Left hindlimb (tissue), 1 donor: ENCODE measurements around the gene KCNQ5.
"Not testable (repeated sequence)": the region's sequence is repeated elsewhere in the genome, so short reads cannot be mapped to it uniquely, and the experiment has no call there.

Experiments used
- DNase-seq: peaks from one replicate; pipeline ENCODE4 v3.0.0-alpha.2; 2018

The KCNQ5 gene

DNA sequence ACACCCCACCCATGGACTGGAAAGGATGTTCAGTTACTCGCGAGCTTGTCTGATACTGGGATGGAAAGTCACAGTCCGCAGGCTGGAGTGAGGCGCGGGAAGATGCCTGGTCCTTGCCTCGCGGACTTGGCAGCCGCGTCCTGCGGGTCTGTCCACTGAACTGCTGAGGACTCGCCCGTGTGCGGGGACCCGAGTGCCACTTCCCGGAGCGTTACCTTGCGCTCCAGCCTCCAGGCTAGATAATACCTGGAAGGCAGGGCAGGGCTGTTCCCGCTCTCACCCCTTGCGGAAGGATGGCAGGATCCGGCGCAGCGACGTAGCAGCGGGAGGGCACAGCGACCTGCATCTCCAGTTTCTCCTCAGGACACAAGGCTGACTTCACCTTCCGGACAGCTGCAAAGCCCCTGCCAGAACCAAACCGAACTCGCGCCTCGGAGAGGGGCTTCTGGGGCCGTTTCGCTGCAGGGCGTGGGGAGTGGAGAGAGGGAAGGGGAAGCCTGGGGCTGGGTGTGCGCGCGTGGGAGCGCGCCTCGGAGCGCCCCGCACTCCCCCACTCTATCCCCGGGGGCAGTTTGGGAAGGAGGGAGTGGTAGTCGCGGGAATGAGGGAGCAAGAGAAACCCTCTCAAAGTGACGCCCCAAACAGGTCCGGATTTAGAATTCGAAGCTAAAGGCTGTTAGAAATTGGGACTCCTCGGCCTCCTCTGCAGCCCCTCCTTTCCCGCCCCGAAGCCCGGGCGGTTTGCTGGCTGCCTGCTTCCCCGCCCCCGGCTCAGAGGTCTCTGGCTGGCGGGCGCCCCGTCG is at the start of gene KCNQ5:
Gene KCNQ5, plus strand, starts transcription at position 774 of the 803 bp plus-strand sequence.
- DNase-seq, result peak; percentile 52

DNA sequence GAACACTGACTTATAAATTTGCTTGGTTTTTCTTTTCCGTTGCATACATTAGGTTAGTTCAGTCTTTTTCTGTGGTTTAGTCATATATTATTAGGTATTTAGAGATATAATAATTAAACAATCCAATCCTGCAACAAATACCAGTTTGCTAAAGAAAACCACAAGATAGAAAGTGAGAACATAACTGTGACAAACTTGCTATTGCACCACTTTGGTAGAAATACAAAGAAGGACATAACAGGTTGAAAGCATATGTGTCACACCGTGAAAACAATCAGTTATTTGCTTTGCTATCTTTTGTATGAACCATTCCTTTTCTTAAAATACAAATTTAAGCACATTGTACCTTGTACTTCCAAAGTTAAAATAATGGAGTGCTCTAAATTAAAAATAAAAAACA is 42.0 kb upstream of the KCNQ5 start:
- DNase-seq, result no peak

DNA sequence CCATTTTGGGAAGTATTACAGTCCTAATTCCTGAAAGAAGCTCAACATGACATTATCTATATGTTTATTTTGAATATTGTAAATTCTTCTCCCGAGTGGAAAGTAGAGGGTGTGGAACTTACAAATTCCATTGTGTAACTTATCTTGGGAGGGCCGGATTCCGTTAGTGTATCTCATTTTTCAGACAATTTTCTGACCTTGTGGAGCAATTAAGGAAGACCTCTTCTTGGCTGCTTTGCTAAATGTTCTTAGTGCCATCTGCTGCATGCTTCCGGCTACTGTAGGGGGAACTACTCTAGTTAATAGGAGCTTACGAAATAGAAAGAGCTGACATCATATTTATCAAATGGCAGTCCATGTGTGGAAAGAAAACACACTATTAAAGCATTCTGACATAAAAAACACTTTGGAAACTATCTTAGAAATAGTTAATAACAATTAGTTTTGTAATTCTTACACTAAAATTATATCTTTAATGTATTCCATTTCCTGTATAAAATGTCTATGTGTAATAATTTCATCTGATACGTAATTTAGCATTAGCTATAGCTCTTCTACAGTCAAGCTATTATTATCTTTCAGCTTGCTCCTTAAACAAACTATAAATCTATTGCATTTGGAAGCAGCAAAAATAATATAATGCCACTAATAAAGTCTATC is 41.5 kb upstream of the KCNQ5 start:
- no peak for DNase-seq

DNA sequence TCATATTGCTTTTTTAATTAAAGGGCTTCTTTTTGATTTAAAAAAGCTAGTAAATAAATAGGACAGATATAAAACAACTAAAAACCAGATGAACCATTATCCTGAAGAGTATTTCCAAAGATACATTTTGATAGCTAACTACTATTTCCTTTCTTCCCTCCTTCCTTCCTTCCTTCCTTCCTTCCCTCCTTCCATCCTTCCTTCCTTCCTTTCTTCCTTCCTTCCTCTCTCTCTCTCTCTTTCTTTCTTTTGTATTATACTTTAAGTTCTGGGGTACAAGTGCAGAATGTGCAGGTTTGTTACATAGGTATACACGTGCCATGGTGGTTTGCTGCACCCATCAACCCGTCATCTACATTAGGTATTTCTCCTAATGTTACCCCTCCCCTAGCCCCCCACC is 40.9 kb upstream of the KCNQ5 start:
- not testable (repeated sequence) for DNase-seq

DNA sequence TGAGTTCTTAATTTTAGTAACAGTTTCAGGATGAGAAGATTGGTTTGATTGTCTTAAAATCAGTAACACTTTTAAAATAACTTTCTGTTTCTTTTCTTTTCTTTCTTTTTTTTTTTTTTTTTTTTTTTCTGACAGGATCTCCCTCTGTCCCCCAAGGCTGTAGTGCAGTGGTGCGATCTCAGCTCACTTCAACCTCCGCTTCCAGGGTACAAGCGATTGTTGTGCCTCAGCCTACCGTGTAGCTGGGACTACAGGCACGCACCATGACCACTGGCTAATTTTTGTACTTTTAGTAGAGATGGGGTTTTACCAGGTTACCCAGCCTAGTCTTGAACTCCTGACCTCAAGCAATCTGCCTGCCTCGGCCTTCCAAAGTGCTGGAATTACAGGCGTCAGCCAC is 33.7 kb upstream of the KCNQ5 start:
- no peak for DNase-seq

DNA sequence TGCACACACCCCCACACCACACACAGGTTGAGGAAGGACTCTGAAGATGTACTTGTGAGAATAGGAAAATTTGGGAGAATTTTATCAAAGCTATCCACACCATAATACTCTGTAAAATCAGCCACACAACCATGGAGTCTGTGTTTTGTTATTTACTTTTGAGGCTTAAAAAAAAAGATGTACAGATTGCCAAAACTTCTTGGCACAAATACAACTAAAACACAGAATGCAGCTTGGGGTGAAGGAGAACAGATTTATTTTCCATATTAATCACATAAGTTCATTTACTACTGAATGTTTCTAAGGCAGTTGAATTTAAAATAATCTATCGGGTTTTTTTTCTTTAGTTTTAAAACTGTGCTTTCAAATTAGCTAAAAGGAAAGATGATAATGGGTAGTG is 32.8 kb upstream of the KCNQ5 start:
- DNase-seq, result no peak

DNA sequence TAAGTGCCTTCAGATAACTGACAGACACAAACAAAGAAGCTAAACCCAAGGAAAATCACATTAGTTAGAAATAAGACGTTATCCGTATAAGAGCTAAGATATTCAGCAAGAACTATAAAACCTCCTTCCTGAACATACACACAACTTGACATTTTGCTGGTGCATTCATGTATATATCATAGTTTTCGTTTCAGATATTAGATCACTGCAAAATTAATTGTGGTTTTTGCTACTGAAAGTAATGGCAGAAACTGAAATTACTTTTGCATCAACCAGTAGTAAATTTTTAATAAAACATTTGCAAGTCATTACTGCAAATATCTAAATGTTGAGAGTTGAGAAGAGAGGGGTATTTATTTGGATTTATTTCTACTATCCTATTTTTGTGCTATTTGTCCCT is 26.1 kb upstream of the KCNQ5 start:
- DNase-seq, result no peak

DNA sequence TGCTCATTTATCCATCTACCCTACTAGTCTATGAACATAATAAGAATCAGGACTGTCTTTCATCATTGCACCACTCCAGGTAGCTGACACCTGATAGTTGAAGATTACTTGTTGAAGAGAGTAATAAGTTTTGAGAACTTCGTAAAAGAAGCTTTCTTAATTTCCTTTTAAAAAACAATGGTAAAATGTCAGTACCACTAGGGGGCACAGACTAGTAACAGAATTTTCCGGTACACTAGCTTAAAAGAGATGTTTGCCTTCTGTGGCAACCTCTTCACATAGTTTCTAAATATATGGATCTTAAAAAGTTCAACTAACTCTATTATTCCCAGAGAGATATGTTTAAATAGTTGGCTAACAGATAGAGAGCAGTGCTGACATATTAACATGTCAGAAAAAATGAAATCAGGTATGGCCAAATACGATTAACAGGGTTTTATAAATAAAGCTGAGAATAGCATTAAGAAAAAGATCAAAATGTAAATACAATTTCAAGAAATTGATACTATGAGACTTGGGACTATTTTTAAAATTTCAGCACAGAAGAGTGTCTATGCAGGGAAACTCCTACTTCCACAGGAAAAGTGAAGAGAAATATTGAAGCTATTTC is 5.4 kb upstream of the KCNQ5 start:
- DNase-seq, result no peak

DNA sequence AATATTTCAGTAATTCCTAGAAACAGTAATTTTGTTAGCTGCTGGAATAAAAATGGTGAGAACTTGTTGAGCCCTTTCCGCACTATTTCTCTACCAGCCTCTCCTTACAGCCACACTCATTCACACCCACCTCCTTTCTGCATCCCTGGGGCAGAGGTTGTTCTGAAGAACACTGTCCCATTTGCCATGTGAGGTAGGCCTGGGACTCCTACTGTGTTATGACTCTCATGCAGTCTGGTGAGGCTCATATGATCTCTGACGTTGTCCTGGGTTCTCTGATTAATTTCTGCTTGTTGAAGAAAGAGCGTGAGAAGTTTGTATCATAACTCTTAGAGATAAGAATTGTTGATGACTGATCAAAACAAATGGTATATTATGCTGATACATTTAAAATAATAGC is 4.1 kb upstream of the KCNQ5 start:
- no peak for DNase-seq

DNA sequence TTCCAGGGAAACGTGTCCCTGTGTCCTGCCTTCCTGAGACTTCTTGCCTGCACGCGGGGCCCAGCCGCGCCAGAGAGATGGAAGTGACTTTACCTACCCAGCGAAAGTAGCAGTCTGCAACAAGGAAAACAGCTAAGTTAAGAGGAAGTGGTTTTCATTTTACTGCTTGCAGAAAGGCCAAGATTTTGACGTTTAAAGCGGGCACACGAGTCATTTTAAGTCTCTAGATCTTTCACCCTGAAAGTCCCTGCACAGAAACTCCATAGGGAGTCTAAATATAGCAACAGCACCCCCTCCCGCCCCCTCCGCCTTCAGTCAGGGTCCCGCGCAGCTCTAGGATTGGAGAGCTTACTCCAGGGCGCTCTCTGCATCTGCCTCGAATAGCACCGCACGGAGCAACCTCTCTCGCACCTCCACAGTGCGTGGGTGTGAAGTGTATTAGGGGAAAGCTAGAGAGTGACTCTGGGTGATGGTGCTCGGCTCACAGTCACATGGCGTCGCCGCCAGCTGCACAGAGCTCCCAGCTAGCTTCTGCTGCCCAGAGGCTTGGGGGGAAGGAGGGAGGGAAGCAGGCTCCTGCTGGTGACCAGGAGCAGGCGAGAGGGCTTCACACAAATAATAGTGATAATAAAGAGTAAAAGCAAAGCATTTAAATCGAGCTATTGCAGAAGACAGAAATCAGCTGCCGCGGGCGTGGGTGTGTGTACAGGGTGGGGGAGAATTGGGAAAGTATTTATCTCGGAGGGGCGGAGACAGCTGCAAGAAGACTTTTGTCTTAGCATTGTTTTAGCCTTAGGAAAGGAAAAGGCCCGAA is 1.8 kb upstream of the KCNQ5 start:
- DNase-seq, result peak; percentile 43

DNA sequence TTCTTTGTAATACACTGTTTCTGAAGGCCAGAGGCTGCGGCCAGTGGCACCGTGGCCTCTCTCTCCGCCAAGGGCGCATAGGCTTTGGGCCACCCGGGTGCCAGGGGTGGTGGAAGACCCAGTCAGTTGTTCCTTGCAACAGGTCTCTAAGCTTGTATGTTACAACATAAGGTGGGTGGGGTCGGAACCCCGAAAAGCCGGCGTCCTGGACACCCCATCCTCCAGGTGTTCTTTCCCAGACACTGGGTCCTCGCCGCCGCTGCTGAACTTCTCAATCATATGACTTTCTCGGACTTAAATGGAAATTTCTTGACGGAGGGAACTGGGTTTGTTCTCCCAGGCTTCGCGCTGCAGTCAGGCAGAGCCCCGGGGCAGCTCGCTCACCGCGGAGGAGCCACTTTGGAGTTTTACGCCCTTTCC is 983 bp upstream of the KCNQ5 start:
- no peak for DNase-seq

DNA sequence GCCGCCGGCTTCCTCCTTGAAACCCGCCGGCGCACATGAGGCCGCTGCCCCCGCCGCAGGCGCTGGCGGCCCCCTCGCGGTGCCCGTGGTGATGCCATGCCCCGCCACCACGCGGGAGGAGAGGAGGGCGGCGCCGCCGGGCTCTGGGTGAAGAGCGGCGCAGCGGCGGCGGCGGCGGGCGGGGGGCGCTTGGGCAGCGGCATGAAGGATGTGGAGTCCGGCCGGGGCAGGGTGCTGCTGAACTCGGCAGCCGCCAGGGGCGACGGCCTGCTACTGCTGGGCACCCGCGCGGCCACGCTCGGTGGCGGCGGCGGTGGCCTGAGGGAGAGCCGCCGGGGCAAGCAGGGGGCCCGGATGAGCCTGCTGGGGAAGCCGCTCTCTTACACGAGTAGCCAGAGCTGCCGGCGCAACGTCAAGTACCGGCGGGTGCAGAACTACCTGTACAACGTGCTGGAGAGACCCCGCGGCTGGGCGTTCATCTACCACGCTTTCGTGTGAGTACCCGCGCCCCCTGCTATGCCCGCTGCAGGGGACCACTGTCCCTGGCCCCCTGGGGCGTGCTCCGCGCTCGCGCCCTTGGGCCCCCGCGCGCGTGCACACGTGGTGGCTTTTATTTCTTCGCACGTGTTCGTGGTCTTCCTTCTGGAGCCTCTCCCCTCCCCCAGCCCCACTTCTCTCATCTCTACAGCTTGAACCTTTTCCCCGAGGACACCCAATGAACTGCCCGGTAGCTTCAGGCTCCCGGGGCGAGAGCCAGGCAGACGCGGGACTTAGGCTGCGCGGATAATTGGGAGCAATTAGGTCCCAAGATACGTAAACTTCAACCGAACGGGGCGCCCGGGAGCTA is 453 bp downstream of the KCNQ5 start:
- peak; percentile 66 for DNase-seq

DNA sequence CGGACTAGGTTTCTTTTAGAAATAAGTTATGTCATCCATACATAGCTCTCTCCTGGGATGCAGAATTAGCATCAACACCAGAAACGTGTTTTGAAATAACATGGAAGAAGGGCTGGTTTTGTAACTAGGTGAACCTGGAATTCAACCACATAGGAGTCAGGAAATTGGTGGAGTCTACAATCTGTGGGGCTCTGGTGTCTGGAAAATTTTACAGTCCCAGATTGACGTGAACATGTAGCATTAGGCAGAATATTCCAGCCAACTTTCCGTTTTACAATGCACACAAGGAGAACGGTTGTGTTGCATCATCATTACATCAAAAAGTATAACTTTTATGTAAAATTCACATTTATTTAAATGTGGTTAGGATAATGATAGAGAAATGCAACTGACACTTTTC is 1.9 kb downstream of the KCNQ5 start:
- no peak for DNase-seq

DNA sequence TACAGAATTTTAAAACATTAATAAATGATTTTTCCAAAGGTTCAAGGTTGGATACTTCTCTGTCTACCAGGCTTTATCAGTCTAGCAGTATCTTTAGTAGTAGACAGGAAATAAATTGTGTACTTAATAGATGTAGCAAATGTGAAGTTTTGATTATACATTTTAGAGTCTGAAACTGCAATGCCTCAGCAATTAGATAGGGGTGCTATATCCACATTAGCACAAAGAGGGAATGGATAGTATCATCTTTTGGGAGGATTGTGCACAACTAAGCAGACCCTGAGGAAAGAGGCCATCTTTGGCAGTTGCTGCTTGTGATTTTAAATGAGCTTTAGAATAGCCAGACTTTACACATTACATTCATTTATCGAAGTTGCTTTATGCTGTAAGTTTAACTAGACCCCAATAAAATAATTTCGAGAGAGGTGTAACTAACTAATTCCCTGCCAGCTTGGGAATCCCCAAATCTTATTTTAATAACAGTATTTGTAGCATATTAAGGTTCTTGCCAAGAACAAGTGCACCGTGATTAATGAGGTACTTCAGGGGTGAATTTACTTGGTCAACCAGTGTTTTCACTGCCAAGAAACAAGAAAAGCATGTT is 2.8 kb downstream of the KCNQ5 start:
- DNase-seq, result no peak

DNA sequence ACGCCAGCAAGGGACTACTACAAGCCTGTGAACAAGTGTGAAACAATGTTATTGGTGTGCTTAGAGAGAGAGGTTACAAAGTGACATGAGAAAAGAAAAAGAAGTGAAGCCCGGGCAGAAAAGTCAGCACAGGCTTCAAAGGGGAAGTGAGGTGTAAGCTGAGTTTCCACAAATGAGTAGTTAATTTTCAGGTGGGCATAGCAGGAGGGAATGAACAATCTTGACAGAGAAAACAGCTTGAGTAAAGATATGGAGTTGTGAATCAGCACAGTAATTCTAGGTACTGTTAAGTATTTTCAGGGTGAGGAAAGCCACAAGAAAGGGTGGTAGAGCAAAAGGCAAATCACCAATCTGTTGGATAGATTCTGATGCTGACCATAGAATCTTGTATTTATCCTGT is 4.3 kb downstream of the KCNQ5 start:
- DNase-seq, result no peak

DNA sequence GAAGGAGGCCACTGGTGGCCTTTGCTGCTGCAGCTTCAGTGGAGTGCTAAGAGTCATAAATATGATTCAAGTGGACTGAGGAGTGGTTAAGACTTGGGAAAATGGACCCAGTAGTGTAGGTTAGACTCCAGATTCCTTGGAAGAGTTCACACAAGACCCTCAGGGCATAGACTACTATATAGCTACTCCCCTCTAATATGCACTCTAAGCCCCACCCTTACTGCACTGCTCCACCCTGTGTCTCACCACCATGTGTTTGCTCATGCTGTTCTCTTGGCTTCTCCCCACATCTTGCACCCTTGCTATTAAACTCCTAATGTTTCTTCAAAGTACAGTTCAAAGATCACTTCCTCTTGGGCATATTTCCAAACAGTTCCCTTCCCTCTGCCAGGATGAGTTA is 5.7 kb downstream of the KCNQ5 start:
- no peak for DNase-seq

DNA sequence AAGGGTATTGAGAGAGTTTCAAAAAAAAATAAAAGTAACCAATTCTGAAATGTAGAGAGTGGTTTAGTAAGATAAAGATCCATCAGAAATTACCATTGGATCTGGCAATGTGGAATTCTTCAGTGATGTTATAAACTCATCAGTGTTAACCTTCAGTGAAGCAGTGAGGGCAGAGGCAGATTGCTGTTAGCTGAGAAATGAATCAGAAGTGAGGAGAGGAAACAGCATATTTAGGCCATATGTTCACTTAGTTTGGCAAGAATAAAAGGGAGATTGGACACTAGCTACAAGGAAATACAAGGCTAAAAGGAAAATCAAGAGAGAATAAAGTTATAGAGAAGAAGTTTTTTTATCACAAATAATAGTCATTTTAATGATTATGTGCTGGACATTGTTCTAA is 9.6 kb downstream of the KCNQ5 start:
- DNase-seq, result no peak

DNA sequence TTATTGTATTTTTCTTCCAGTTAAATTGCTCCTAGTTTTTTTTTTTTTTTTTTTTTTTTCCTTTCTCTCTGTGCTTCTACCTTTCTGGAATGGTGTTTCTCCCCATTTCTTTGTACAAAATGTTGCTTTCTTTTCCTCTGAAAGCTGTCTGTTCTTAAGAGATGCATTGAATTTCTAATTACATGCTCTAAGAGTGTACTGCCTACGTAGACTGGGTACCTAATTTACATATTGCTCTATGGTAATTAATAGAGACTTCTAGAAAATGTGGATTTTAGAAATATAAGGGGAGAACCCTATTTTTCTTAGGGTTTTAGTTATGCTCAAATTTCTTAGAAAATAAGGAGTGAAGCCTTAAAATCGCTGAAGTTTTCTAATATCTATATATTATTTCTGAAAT is 13.8 kb downstream of the KCNQ5 start:
- no peak for DNase-seq

DNA sequence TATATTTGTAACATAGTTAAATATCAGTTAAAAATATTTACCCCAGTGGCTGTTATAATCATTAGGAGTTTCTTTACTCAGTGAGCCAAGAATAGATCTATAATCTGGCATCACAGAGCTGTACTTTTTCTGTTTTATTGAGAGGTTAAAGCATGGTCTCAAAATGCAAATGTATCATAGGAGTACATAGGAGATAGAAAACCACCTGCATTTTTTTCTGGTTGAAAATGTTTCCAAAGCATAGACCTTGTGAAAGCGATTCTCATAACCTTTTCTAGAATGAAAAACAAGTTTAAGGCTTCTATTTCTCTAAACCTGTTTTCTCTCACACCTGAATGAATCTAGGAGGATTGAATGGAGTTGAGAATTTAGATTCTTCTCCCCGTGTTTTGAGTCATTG is 14.4 kb downstream of the KCNQ5 start:
- no peak for DNase-seq

DNA sequence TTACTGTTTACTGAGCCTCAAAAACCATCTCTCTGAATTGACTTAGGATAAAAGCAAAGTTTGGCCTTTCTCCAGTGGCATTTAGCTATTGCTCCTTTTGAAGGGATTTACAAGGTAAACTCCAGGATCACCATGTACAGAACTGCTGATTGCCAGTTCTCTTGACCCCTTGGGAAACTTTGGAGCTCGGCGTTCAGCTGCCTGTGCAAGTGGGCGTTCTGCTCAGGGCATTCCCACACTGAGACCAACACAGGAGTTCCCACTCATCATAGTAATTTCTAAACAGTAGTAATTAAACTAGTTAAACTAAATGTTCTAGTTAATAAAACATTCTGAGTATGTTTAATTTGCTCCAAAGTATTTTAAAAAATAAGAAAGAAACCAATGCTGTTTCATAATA is 14.9 kb downstream of the KCNQ5 start:
- no peak for DNase-seq

DNA sequence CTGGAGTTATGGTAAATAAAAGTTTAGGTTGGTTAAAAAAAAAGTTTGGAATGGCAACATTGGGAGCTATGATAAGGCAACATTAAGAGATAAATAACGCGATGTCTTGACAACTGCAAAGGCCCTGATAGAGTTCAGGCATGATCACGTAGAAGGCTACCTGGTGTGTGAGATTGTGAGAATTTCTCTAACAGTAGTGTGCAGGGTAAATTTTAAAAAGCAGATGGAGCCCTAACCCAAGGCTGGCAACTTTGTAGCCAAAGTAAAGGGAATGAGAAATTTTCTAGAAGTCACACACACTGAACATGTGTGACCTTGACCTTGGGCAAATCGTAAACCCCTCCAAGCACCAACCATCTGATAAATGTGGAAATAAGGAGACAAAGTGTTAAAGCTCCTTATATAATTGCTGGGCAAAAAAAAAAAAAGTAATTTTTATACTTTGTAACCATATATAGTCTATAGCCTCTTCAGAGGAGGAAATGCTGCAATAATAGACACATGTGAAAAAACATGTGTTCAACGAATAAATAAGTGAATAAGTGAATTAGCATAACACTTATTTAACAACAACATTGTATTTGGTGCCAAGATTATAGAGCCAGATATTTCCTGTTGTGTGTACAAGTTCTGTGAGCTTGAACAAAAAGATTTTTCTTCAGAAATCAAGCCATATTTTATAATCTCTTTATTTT is 18.2 kb downstream of the KCNQ5 start:
- DNase-seq, result no peak

DNA sequence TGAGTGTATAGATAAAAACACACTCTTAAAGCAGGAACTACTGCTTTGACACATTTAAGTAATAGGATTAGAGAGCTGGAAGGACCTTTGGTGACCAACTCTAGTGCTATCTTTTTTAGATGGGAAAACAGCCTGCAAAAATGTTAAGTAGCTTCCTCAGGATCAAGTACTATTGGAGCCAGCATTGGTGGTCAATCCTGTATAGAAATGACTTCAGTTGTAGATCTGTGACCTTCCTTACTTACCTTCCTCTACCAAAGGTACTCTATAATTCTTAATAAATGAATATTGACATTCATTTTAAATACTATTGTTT is 18.7 kb downstream of the KCNQ5 start:
- DNase-seq, result no peak
